H1 (cell line): Measurements from ENCODE around the gene TSPAN9. TPM values are rescaled to one million over a fixed set of nuclear protein-coding genes. Genes with fewer than 3 reads are reported as not detected.

Experiments
- CTCF ChIA-PET: fragments of 300-600 bp; sonication (Branson Sonifier 250); formaldehyde crosslinking; loops from one replicate; lab custom pipeline; 2021; ENCODE audit not compliant: partially characterized antibody; lab: Charles Lee
- POLR2A ChIA-PET: fragments of 300-600 bp; sonication (Branson Sonifier 250); formaldehyde crosslinking; loops from one replicate; lab custom pipeline; 2021; ENCODE audit warnings: inconsistent platforms; ENCODE audit not compliant: partially characterized antibody; lab: Charles Lee
- DNase-seq, 2 experiments: peaks; one replicate each; pipeline versions ENCODE4 v3.0.0 to v3.0.0-alpha.2; 2010 to 2022; ENCODE audit warnings: low spot score in 2 of 2, low read depth in 1 of 2, mixed read lengths in 1 of 2
- FAIRE-seq: peaks from 2 replicates; lab custom pipeline; 2011; peaks lifted over from hg19 to GRCh38; lab: Jason Lieb, UNC
- H2AFZ ChIP-seq: 2 replicates; pipeline ENCODE4 v1.8.1; 2012; ENCODE audit warnings: low read length, inconsistent platforms
- H2AK5ac ChIP-seq: 2 replicates; pipeline ENCODE4 v1.6.1; 2013; ENCODE audit warnings: low read depth, low read length
- H2BK120ac ChIP-seq: replicated peaks from 2 replicates; pipeline ENCODE3; 2013; ENCODE audit warnings: low read depth, low read length, inconsistent platforms
- H2BK12ac ChIP-seq: 2 replicates; pipeline ENCODE4 v1.6.1; 2013; ENCODE audit warnings: low read depth, low read length
- H2BK15ac ChIP-seq: 2 replicates; pipeline ENCODE4 v1.6.1; 2013; ENCODE audit warnings: low read length
- H2BK20ac ChIP-seq: 2 replicates; pipeline ENCODE4 v1.6.1; 2013; ENCODE audit warnings: low read length
- H2BK5ac ChIP-seq: 2 replicates; pipeline ENCODE4 v1.6.1; 2013; ENCODE audit warnings: low read depth, low read length
- H3K14ac ChIP-seq: 2 replicates; pipeline ENCODE4 v1.6.1; 2013; ENCODE audit warnings: inconsistent platforms; ENCODE audit not compliant: insufficient read length
- H3K18ac ChIP-seq: 2 replicates; pipeline ENCODE4 v1.6.1; 2013; ENCODE audit warnings: low read length; ENCODE audit errors: extremely low read depth
- H3K23ac ChIP-seq: 2 replicates; pipeline ENCODE4 v1.6.1; 2013; ENCODE audit warnings: inconsistent platforms; ENCODE audit not compliant: insufficient read length
- H3K23me2 ChIP-seq: 2 replicates; pipeline ENCODE4 v1.6.1; 2013; ENCODE audit warnings: low read depth, low read length
- H3K27ac ChIP-seq: 2 replicates; pipeline ENCODE4 v1.6.1; 2011; ENCODE audit warnings: low read depth, low read length, inconsistent platforms
- H3K27me3 ChIP-seq, 4 experiments: replicated peaks in 1 of 4; 1 replicate in 1 of 4; 2 replicates in 3 of 4; pipeline versions ENCODE4 v1.6.1 to v1.8.1; 2011 to 2013; ENCODE audit warnings: low read length in 3 of 4, mild to moderate bottlenecking in 3 of 4, inconsistent platforms in 2 of 4, mixed read lengths in 2 of 4, moderate library complexity in 1 of 4; ENCODE audit not compliant: control insufficient read depth in 3 of 4, insufficient read depth in 3 of 4; ENCODE audit errors: extremely low read depth in 1 of 4
- H3K36me3 ChIP-seq, 4 experiments: 2 replicates each; pipeline versions ENCODE4 v1.6.1 to v1.8.1; 2011 to 2013; ENCODE audit warnings: mild to moderate bottlenecking in 4 of 4, low read length in 3 of 4, moderate library complexity in 2 of 4, control low read depth in 1 of 4, inconsistent platforms in 1 of 4; ENCODE audit not compliant: insufficient read depth in 4 of 4, control insufficient read depth in 2 of 4
- H3K4ac ChIP-seq: replicated peaks from 2 replicates; pipeline ENCODE3; 2013; ENCODE audit warnings: low read length, low read depth, mixed read lengths, inconsistent platforms; ENCODE audit not compliant: insufficient read length
- H3K4me1 ChIP-seq, 4 experiments: replicated peaks in 1 of 4; 1 replicate in 1 of 4; 2 replicates in 3 of 4; pipeline versions ENCODE4 v1.6.1 to v1.8.1; 2011 to 2013; ENCODE audit warnings: low read length in 3 of 4, inconsistent platforms in 2 of 4, mixed read lengths in 1 of 4; ENCODE audit not compliant: insufficient read depth in 4 of 4, control insufficient read depth in 3 of 4
- H3K4me2 ChIP-seq, 2 experiments: 2 replicates each; pipeline versions ENCODE4 v1.6.1 to v1.8.1; 2011 to 2013; ENCODE audit warnings: low read depth in 2 of 2, low read length in 2 of 2, control low read depth in 1 of 2, inconsistent platforms in 1 of 2, mild to moderate bottlenecking in 1 of 2; ENCODE audit not compliant: insufficient read depth in 1 of 2
- H3K4me3 ChIP-seq, 4 experiments: fragments of 200-600, 300-600 bp in 1 of 4; sonication (generic), shearing (Covaris generic), sonication (Bioruptor Twin) in 1 of 4; 2 replicates each; pipeline versions ENCODE4 v1.5.1 to v1.8.1; 2011 to 2016; ENCODE audit warnings: low read length in 4 of 4, low read depth in 3 of 4, control low read depth in 2 of 4, inconsistent platforms in 2 of 4, mild to moderate bottlenecking in 2 of 4, mixed read lengths in 1 of 4, moderate library complexity in 1 of 4; ENCODE audit not compliant: insufficient read depth in 2 of 4; ENCODE audit errors: extremely low read depth in 1 of 4
- H3K56ac ChIP-seq: replicated peaks from 2 replicates; pipeline ENCODE3; 2013; ENCODE audit warnings: low read depth, mild to moderate bottlenecking, mixed read lengths, low read length, inconsistent platforms; ENCODE audit not compliant: insufficient read length
- H3K79me1 ChIP-seq: 2 replicates; pipeline ENCODE4 v1.6.1; 2013; ENCODE audit warnings: low read depth, low read length, control low read depth
- H3K79me2 ChIP-seq, 2 experiments: 2 replicates each; pipeline versions ENCODE4 v1.6.1 to v1.8.1; 2012 to 2013; ENCODE audit warnings: low read length in 2 of 2, mild to moderate bottlenecking in 2 of 2, inconsistent platforms in 1 of 2; ENCODE audit not compliant: insufficient read depth in 2 of 2, control insufficient read depth in 1 of 2
- H3K9ac ChIP-seq, 4 experiments: replicated peaks in 1 of 4; 1 replicate in 1 of 4; 2 replicates in 3 of 4; pipeline versions ENCODE4 v1.6.1 to v1.8.1; 2011 to 2013; ENCODE audit warnings: low read depth in 3 of 4, low read length in 3 of 4, control low read depth in 2 of 4, mild to moderate bottlenecking in 2 of 4, moderate library complexity in 2 of 4, inconsistent platforms in 1 of 4; ENCODE audit errors: extremely low read depth in 1 of 4
- H3K9me3 ChIP-seq, 2 experiments: 2 replicates each; pipeline versions ENCODE4 v1.6.1 to v1.8.1; 2012 to 2013; ENCODE audit warnings: mild to moderate bottlenecking in 2 of 2, moderate library complexity in 2 of 2, control low read depth in 1 of 2, inconsistent platforms in 1 of 2, low read depth in 1 of 2, low read length in 1 of 2, mixed read lengths in 1 of 2; ENCODE audit not compliant: insufficient read depth in 2 of 2
- H4K20me1 ChIP-seq, 2 experiments: replicated peaks in 1 of 2; 2 replicates each; pipeline versions ENCODE3 to v1.8.1; 2011 to 2013; ENCODE audit warnings: inconsistent platforms in 2 of 2, low read length in 2 of 2, mild to moderate bottlenecking in 1 of 2; ENCODE audit not compliant: insufficient read depth in 2 of 2, control insufficient read depth in 1 of 2
- H4K5ac ChIP-seq: 2 replicates; pipeline ENCODE4 v1.6.1; 2013; ENCODE audit warnings: low read length, low read depth, mixed read lengths, inconsistent platforms; ENCODE audit not compliant: insufficient read length
- H4K8ac ChIP-seq: 2 replicates; pipeline ENCODE4 v1.8.0; 2013; ENCODE audit warnings: mild to moderate bottlenecking, moderate library complexity, low read length, inconsistent platforms; ENCODE audit not compliant: insufficient read depth; ENCODE audit errors: extremely low read depth
- H4K91ac ChIP-seq: replicated peaks from 2 replicates; pipeline ENCODE3; 2013; ENCODE audit warnings: low read length, mixed read lengths, inconsistent platforms; ENCODE audit not compliant: insufficient read length
- TEAD4 ChIP-seq: IDR thresholded peaks from 2 replicates; pipeline ENCODE4 v1.6.1; 2012; ENCODE audit warnings: low read depth, low read length, inconsistent platforms, mixed read lengths
- ZNF274 ChIP-seq: IDR thresholded peaks from 2 replicates; pipeline ENCODE4 v1.7.0; 2012; ENCODE audit warnings: low read length, borderline replicate concordance; ENCODE audit errors: extremely low read depth
- WGBS, 2 experiments: shearing (Covaris generic) in 1 of 2; methylation state at CpG; one replicate each; pipeline versions ENCODE4 v1.1.6 to v1.1.7; 2013 to 2015; ENCODE audit warnings: low lambda C conversion rate in 2 of 2, mixed read lengths in 2 of 2, inconsistent platforms in 1 of 2, low coverage in 1 of 2, missing lambda C conversion rate in 1 of 2; ENCODE audit not compliant: insufficient replicate concordance in 2 of 2, insufficient coverage in 1 of 2, insufficient read length in 1 of 2; ENCODE audit errors: extremely low coverage in 1 of 2, missing lambda C conversion rate in 1 of 2; 5-methylcytosine and 5-hydroxymethylcytosine counted together
- polyA plus RNA-seq, 7 experiments: library from polyadenylated mRNA; depleted of rRNA in 3 of 7; stranded (reverse) in 5 of 7; unstranded in 2 of 7; fragments of >200 nt in 5 of 7; fragments of 200-250 nt in 2 of 7; gene quantifications; 1 replicate in 5 of 7; 2 replicates in 1 of 7; 4 replicates in 1 of 7; pipeline versions ENCODE4 v1.2.1 to v1.2.3, GENCODE V29; 2011 to 2013; ENCODE audit warnings: missing spikeins in 2 of 7, mixed read lengths in 2 of 7
- total RNA-seq: library from RNA; stranded (reverse); fragmentation: NEBNext Ultra II Directional; extraction: Animal tissue kit (Norgen Biotek cat#: 25700); gene quantifications from 2 replicates; pipeline ENCODE4 v1.2.1, GENCODE V29; 2021

Gene TSPAN9
- total and polyA plus RNA-seq, 2 of the 8 experiments (the other 6 are each of a cell fraction or from before 2014, with no cell fraction given), result 11.5 to 29.1 TPM

DNA sequence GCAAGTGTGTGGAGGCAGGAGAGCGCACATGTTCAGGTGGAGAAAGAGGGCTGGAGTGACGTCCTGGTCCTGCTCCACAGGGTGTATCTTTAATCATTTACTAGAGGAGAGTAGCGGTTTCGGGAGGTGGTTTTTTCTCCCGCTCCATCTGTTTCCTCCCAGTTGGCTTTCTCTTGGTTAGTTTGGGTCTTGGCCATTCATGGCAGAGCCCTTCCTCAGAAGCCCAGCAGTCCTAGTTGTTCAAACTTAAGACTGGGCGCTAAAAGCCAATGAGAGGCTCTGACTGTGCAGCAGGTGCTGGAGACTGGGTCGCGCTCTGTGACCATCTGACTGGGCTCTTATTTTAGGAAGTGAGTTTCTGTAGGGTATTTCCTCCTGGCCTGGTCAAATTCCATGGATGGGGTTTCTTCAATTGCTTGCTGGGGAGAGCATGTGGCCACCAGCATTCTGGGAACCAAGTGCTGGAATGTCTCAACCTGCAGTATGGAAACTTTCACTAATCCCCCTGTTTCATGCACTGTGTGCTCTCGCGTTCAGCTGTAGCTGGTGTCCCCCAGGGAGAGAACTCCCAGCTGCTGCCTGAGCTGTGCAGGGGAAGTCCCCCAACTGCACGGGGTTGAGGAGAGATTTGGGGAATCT, 27.4 kb upstream of the TSPAN9 start:
- no peak overlapping the region for H3K23ac ChIP-seq
- H4K91ac ChIP-seq, result peak overlapping the region; percentile 35
- no peak overlapping the region for H2AFZ ChIP-seq
- H3K4me2 ChIP-seq, result no peak overlapping the region
- no peaks in the 10 kb centered on the region for H3K9me3 ChIP-seq
- no peak overlapping the region for H2AK5ac ChIP-seq
- no peak for DNase-seq
- no peak overlapping the region for H3K4me3 ChIP-seq
- H3K9ac ChIP-seq, result no peak overlapping the region
- H3K36me3 ChIP-seq, result no peaks in the 10 kb centered on the region
- no peak overlapping the region for H4K8ac ChIP-seq
- no peaks in the 10 kb centered on the region for H4K20me1 ChIP-seq
- H2BK120ac ChIP-seq, result no peak overlapping the region
- H3K27ac ChIP-seq, result no peak overlapping the region
- no peak overlapping the region for H2BK20ac ChIP-seq
- no peak for FAIRE-seq
- ChIA-PET CTCF (interaction anchor here (0.6 to 1.6 kb wide), 4 partner anchors 16 to 73 kb away, joined by 3 to 6 read pairs (median 4); no protein-coding TSS in a partner anchor), POLR2A (interaction anchor here (0.6 to 1.2 kb wide), 2 partner anchors 18 to 81 kb away, joined by 3 to 4 read pairs; no protein-coding TSS in a partner anchor)
- H3K79me2 ChIP-seq, result no peaks in the 10 kb centered on the region
- H3K56ac ChIP-seq, result no peak overlapping the region
- H3K27me3 ChIP-seq, result no peaks in the 10 kb centered on the region
- H2BK15ac ChIP-seq, result no peak overlapping the region
- H3K4me1 ChIP-seq, result peaks cover 0 to 5% (median 2%) of the 10 kb centered on the region in 4 experiments; a peak in 3 of 7 replicates
- 0 out of 2 replicates have a peak, but pooled peaks have one; percentile 14 for TF ChIP-seq TEAD4
- no peak for TF ChIP-seq ZNF274
- H3K79me1 ChIP-seq, result no peaks in the 10 kb centered on the region
- 89% methylated on average over 11 of the region's 11 CpGs; no CpG with 5 or more reads in 1 of the 2 experiments for WGBS, 2 experiments
- H2BK12ac ChIP-seq, result no peak overlapping the region
- H3K18ac ChIP-seq, result no peak overlapping the region
- no peak overlapping the region for H3K4ac ChIP-seq
- no peak overlapping the region for H3K14ac ChIP-seq
- H2BK5ac ChIP-seq, result 0 out of 2 replicates have a peak overlapping the region, but pooled peaks have one; percentile 1
- no peak overlapping the region for H4K5ac ChIP-seq
- H3K23me2 ChIP-seq, result no peaks in the 10 kb centered on the region
